Activated naive CD8-positive, alpha-beta T cell (primary cell): ENCODE measurements around the gene CASQ1.
A peak's percentile ranks its signal among the peaks of the same experiment; 100 is the strongest.

Source experiments
- H3K27ac Mint-ChIP-seq: one replicate; pipeline ENCODE4 v1.8.0; 2021; ENCODE audit warnings: mixed read lengths
- H3K27me3 Mint-ChIP-seq: one replicate; pipeline ENCODE4 v1.8.0; 2021; ENCODE audit warnings: mixed read lengths
- H3K36me3 Mint-ChIP-seq: one replicate; pipeline ENCODE4 v1.8.0; 2021; ENCODE audit warnings: mixed read lengths
- H3K4me1 Mint-ChIP-seq: one replicate; pipeline ENCODE4 v1.8.0; 2021; ENCODE audit warnings: low read depth, mixed read lengths
- H3K4me3 Mint-ChIP-seq: one replicate; pipeline ENCODE4 v1.8.0; 2021; ENCODE audit warnings: mild to moderate bottlenecking, mixed read lengths
- H3K9me3 Mint-ChIP-seq: one replicate; pipeline ENCODE4 v1.8.0; 2021; ENCODE audit warnings: low read depth, mixed read lengths

The CASQ1 gene

GRCh38 chr1:160220301-160220700, 29.9 kb downstream of the CASQ1 start:
- Mint-ChIP-seq H3K27me3 (no peaks in the 10 kb centered on the region), H3K4me1 (no peaks in the 10 kb centered on the region), H3K36me3 (no peaks in the 10 kb centered on the region), H3K4me3 (no peak overlapping the region), H3K27ac (no peak overlapping the region), H3K9me3 (no peaks in the 10 kb centered on the region)

GRCh38 chr1:160221089-160221488, 30.7 kb downstream of the CASQ1 start:
- H3K27me3 Mint-ChIP-seq: no peaks in the 10 kb centered on the region
- H3K36me3 Mint-ChIP-seq: no peaks in the 10 kb centered on the region
- H3K4me1 Mint-ChIP-seq: no peaks in the 10 kb centered on the region
- no peak overlapping the region for H3K4me3 Mint-ChIP-seq
- no peaks in the 10 kb centered on the region for H3K9me3 Mint-ChIP-seq
- H3K27ac Mint-ChIP-seq: peak overlapping the region; percentile 34

DNA sequence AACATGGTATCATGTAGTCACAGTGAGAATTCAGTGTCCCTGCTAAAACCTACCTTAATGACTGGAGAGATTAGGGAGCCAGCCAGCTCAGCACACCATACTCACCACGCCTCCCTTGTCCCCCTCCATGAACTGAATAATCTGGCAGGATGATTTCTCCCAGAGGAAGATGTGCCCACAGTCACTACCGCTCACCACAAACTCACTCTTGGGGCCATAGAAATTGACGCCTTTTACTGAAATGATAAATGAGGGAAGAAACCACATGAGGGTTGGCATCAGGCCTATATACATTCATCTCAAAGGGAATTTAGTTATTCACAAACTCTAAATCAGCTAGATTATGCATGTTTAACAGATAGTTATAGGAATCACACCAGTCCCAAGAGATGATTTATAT, 32.2 kb downstream of the CASQ1 start:
- H3K36me3 Mint-ChIP-seq: no peaks in the 10 kb centered on the region
- no peak overlapping the region for H3K27ac Mint-ChIP-seq
- no peak overlapping the region for H3K4me3 Mint-ChIP-seq
- H3K4me1 Mint-ChIP-seq: no peaks in the 10 kb centered on the region
- no peaks in the 10 kb centered on the region for H3K27me3 Mint-ChIP-seq
- H3K9me3 Mint-ChIP-seq: no peaks in the 10 kb centered on the region

DNA sequence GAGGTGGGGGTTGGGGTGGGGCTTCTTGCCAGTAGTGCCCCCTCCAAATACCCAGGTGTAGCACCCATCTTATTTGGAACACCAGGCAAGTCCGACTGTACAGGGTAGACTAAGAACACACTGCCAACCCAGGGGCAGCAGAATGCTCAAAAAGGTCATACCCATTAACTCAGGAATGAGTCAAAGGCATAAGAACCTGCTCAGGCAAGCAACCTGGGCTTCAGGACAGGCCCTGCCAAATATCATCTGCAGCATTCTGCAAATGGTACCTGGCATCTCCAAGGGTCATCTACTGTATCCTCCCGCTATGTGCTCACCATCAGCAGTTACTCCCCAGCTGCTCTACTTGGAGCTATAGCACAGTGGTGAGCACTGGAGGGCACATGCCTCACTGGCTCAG, 34.2 kb downstream of the CASQ1 start:
- no peak overlapping the region for H3K27ac Mint-ChIP-seq
- H3K27me3 Mint-ChIP-seq: no peaks in the 10 kb centered on the region
- H3K9me3 Mint-ChIP-seq: no peaks in the 10 kb centered on the region
- no peak overlapping the region for H3K4me3 Mint-ChIP-seq
- no peaks in the 10 kb centered on the region for H3K4me1 Mint-ChIP-seq
- peaks cover 7% of the 10 kb centered on the region for H3K36me3 Mint-ChIP-seq

GRCh38 chr1:160225345-160225744, 35.0 kb downstream of the CASQ1 start:
- Mint-ChIP-seq H3K4me3 (no peak overlapping the region), H3K36me3 (peaks cover 12% of the 10 kb centered on the region), H3K9me3 (no peaks in the 10 kb centered on the region)

GRCh38 chr1:160226623-160227022, 36.2 kb downstream of the CASQ1 start:
- Mint-ChIP-seq H3K9me3 (no peaks in the 10 kb centered on the region), H3K27me3 (no peaks in the 10 kb centered on the region), H3K4me1 (no peaks in the 10 kb centered on the region), H3K27ac (no peak overlapping the region), H3K36me3 (peaks cover 12% of the 10 kb centered on the region), H3K4me3 (no peak overlapping the region)

More at GRCh38 chr1:160225345-160225744, 35.0 kb downstream of the CASQ1 start:
- Mint-ChIP-seq H3K27me3 (no peaks in the 10 kb centered on the region), H3K4me1 (no peaks in the 10 kb centered on the region), H3K27ac (no peak overlapping the region)

GRCh38 chr1:160227034-160227433, 36.7 kb downstream of the CASQ1 start:
- H3K9me3 Mint-ChIP-seq: no peaks in the 10 kb centered on the region
- no peaks in the 10 kb centered on the region for H3K27me3 Mint-ChIP-seq
- H3K27ac Mint-ChIP-seq: no peak overlapping the region
- H3K36me3 Mint-ChIP-seq: peaks cover 12% of the 10 kb centered on the region
- no peaks in the 10 kb centered on the region for H3K4me1 Mint-ChIP-seq
- H3K4me3 Mint-ChIP-seq: no peak overlapping the region

GRCh38 chr1:160227561-160227960, 37.2 kb downstream of the CASQ1 start:
- H3K27me3 Mint-ChIP-seq: no peaks in the 10 kb centered on the region
- no peak overlapping the region for H3K27ac Mint-ChIP-seq
- no peak overlapping the region for H3K4me3 Mint-ChIP-seq
- H3K4me1 Mint-ChIP-seq: no peaks in the 10 kb centered on the region
- peaks cover 12% of the 10 kb centered on the region for H3K36me3 Mint-ChIP-seq
- no peaks in the 10 kb centered on the region for H3K9me3 Mint-ChIP-seq

DNA sequence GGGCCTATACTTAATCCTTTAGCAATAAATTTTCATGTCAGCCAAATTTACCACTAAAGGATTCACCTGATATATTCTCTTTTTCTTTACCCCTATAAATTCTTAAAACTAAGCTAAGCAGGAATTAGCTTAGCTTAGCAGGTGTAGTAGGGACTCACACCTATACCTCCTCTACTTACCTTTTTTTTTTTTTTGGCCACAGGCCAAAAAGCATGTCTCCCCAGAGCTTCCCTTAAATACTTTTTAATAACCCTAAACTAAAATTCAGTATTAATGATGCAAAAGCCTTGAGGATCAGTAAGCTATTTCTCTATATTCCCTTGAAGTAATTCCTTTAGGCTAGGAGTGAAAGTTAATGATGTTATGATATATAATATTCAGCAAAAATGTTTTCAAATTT, 38.1 kb downstream of the CASQ1 start:
- Mint-ChIP-seq H3K9me3 (no peaks in the 10 kb centered on the region), H3K36me3 (peaks cover 12% of the 10 kb centered on the region), H3K4me1 (peaks cover 7% of the 10 kb centered on the region), H3K4me3 (no peak overlapping the region), H3K27me3 (no peaks in the 10 kb centered on the region), H3K27ac (peak overlapping the region; percentile 10)

DNA sequence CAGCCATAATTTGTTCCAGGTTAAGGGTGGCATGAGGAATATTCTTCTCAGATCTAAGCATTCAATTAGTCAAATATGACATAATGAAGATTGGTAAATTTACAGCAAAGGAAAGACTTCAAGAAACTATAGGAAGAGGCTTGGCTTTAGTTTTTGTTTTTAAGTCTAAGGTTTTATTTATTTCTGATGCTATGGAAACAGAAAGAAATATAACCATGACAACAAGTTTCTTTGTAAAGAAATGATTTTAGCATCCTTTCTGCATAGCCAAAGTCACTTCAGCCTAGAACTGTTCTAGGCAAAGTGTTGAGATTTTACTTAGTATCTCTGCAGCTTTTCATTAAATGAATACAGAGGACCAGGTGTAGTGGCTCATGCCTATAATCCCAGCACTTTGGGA, 42.5 kb downstream of the CASQ1 start:
- Mint-ChIP-seq H3K4me3 (no peak overlapping the region), H3K36me3 (peaks cover 16% of the 10 kb centered on the region), H3K4me1 (peaks cover 18% of the 10 kb centered on the region), H3K27ac (no peak overlapping the region), H3K9me3 (no peaks in the 10 kb centered on the region), H3K27me3 (no peaks in the 10 kb centered on the region)

DNA sequence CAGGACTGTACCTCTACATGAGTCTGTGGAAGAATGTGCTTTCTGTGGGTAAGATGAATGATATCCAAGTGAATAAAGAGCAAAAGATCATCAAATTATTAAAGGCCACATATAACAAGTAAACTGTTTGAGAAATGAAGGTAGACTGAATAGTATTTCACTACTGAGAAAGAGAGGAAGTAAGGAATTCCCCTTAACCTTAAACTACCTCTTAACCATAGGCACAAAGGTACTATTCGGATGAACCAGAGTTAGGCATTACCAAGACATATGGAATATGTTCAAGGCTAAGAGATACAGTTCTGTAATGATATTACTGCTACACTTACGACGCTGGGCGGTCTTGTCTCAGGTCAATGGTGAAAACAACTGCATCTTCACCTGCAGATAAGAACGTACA, 46.4 kb downstream of the CASQ1 start:
- no peaks in the 10 kb centered on the region for H3K27me3 Mint-ChIP-seq
- peaks cover 18% of the 10 kb centered on the region for H3K4me1 Mint-ChIP-seq
- H3K9me3 Mint-ChIP-seq: no peaks in the 10 kb centered on the region
- no peak overlapping the region for H3K27ac Mint-ChIP-seq
- H3K36me3 Mint-ChIP-seq: peaks cover 17% of the 10 kb centered on the region
- no peak overlapping the region for H3K4me3 Mint-ChIP-seq

GRCh38 chr1:160237558-160237957, 47.2 kb downstream of the CASQ1 start:
- Mint-ChIP-seq H3K4me3 (no peak overlapping the region), H3K4me1 (peaks cover 21% of the 10 kb centered on the region), H3K27ac (no peak overlapping the region), H3K36me3 (peaks cover 17% of the 10 kb centered on the region), H3K27me3 (no peaks in the 10 kb centered on the region), H3K9me3 (no peaks in the 10 kb centered on the region)

DNA sequence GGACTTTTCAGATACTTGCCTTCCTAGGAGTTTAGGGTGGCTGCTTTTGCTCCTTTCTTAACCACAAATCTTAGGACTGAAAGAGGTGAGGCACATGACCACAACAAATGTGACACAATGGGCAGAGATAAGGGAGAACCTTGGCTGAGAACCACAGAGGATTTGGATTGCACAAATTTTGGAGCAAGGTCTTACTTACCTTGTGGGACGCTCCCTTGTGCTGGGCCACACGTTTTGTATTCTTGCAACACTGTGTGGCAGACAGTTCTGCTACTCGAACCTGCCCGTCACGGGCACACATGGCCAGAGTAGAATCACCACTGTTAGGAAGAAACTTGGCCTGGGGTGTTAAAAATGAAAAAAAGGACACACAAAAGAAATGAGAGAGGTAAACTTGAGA, 48.0 kb downstream of the CASQ1 start:
- Mint-ChIP-seq H3K4me1 (peaks cover 14% of the 10 kb centered on the region), H3K27ac (no peak overlapping the region), H3K9me3 (no peaks in the 10 kb centered on the region), H3K27me3 (no peaks in the 10 kb centered on the region), H3K36me3 (peaks cover 19% of the 10 kb centered on the region), H3K4me3 (no peak overlapping the region)

- no peaks in the 10 kb centered on the region for H3K9me3 Mint-ChIP-seq
- no peaks in the 10 kb centered on the region for H3K27me3 Mint-ChIP-seq
- peaks cover 17% of the 10 kb centered on the region for H3K36me3 Mint-ChIP-seq
These were observed 49.4 kb downstream of the CASQ1 start for GRCh38 chr1:160239582-160240299.

GRCh38 chr1:160243767-160244166, 53.4 kb downstream of the CASQ1 start:
- Mint-ChIP-seq H3K27ac (no peak overlapping the region), H3K27me3 (no peaks in the 10 kb centered on the region), H3K9me3 (no peaks in the 10 kb centered on the region), H3K4me3 (no peak overlapping the region), H3K4me1 (peaks cover 18% of the 10 kb centered on the region), H3K36me3 (peaks cover 8% of the 10 kb centered on the region)

More at GRCh38 chr1:160239582-160240299, 49.4 kb downstream of the CASQ1 start:
- Mint-ChIP-seq H3K4me1 (peaks cover 5% of the 10 kb centered on the region), H3K27ac (no peak overlapping the region), H3K4me3 (no peak overlapping the region)

GRCh38 chr1:160244209-160244608, 53.8 kb downstream of the CASQ1 start:
- peaks cover 18% of the 10 kb centered on the region for H3K4me1 Mint-ChIP-seq
- peaks cover 8% of the 10 kb centered on the region for H3K36me3 Mint-ChIP-seq

More at GRCh38 chr1:160244209-160244608, 53.8 kb downstream of the CASQ1 start:
- no peak overlapping the region for H3K27ac Mint-ChIP-seq
- H3K4me3 Mint-ChIP-seq: no peak overlapping the region
- H3K27me3 Mint-ChIP-seq: no peaks in the 10 kb centered on the region
- H3K9me3 Mint-ChIP-seq: no peaks in the 10 kb centered on the region
